ENCODE results near the gene MSH2. TPM values are rescaled to one million over a fixed set of nuclear protein-coding genes. Genes with fewer than 3 reads are reported as not detected.

The MSH2 gene
- total RNA-seq, 1 donor from 2014 or later = 34.4 TPM

Other genes starting within 250 kb of the MSH2 start
- 0.20 and 0.52 TPM in 2 replicates for gene STPG4, start 247.8 kb upstream of the MSH2 start, total RNA-seq
- 1,076 and 1,878 TPM in 2 replicates for gene CALM2, start 226.6 kb upstream of the MSH2 start, total RNA-seq
- 60.2 and 129 TPM in 2 replicates for gene EPCAM, start 33.8 kb upstream of the MSH2 start, total RNA-seq
- 0.05 and 0.17 TPM in 2 replicates for gene KCNK12, start 167.8 kb downstream of the MSH2 start, total RNA-seq